ENCODE results near the gene AVPR2. TPM values are rescaled to one million over a fixed set of nuclear protein-coding genes. Genes with fewer than 3 reads are reported as not detected.

The AVPR2 gene
- polyA plus RNA-seq, 1 donor from 2014 or later: not detected

DNA sequence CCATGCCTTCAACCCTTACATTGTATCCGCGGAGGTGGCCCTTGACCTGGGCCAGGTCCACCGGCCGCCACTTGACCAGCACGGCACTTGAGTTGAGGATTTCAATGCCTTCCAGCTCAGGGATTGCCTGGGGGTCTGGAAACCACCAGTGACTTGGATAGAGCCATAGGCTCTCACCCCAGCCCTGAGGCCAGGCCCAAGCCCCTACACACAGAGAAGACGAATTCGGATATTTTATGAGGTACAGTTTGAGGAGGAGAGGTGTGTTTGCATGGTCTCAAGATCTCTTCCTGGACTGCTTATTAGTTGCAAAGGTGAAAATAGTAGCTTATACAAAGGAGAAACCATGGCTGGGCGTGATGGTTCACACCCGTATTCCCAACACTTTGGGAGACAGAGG lies 38.8 kb upstream of the AVPR2 start:
- Histone ChIP-seq H2AFZ (ENCODE audit: low read depth, low read length) (no peak overlapping the region), H3F3A (ENCODE audit: insufficient read depth, low read length, poor library complexity, severe bottlenecking) (no peaks in the 10 kb centered on the region), H4K20me1 (ENCODE audit: insufficient read depth) (no peaks in the 10 kb centered on the region), H3K27me3 (ENCODE audit: insufficient read depth, low read depth, low read length) (no peaks in the 10 kb centered on the region), H3K4me2 (ENCODE audit: low read length) (no peak overlapping the region), H3K9ac (ENCODE audit: low read length) (no peak overlapping the region), H3K9me3 (ENCODE audit: low read length) (no peaks in the 10 kb centered on the region), H3K27ac (ENCODE audit: low read length) (no peak overlapping the region), H3K4me3 (ENCODE audit: low read length) (no peak overlapping the region), H3K9me2 (ENCODE audit: insufficient read depth, low read length) (no peaks in the 10 kb centered on the region), H3K79me2 (replicated peaks; ENCODE audit: insufficient read depth, low read length) (no peaks in the 10 kb centered on the region), H3K36me3 (ENCODE audit: insufficient read depth, low read length) (no peaks in the 10 kb centered on the region)
- TF ChIP-seq EP300 (conservative IDR thresholded peaks at IDR 0.05; ENCODE audit: poor library complexity, severe bottlenecking): no peak
- no peak for TF ChIP-seq RAD21 (conservative IDR thresholded peaks at IDR 0.05)
- no peak for TF ChIP-seq TAF1 (IDR thresholded peaks at IDR 0.05; ENCODE audit: low read depth)
- TF ChIP-seq MXI1 (conservative IDR thresholded peaks at IDR 0.05; ENCODE audit: poor library complexity, severe bottlenecking): no peak
- no peak for TF ChIP-seq EZH2 (IDR thresholded peaks at IDR 0.05; ENCODE audit: borderline replicate concordance, insufficient read depth, low read length, poor library complexity, severe bottlenecking)
- TF ChIP-seq, protein P1, sequence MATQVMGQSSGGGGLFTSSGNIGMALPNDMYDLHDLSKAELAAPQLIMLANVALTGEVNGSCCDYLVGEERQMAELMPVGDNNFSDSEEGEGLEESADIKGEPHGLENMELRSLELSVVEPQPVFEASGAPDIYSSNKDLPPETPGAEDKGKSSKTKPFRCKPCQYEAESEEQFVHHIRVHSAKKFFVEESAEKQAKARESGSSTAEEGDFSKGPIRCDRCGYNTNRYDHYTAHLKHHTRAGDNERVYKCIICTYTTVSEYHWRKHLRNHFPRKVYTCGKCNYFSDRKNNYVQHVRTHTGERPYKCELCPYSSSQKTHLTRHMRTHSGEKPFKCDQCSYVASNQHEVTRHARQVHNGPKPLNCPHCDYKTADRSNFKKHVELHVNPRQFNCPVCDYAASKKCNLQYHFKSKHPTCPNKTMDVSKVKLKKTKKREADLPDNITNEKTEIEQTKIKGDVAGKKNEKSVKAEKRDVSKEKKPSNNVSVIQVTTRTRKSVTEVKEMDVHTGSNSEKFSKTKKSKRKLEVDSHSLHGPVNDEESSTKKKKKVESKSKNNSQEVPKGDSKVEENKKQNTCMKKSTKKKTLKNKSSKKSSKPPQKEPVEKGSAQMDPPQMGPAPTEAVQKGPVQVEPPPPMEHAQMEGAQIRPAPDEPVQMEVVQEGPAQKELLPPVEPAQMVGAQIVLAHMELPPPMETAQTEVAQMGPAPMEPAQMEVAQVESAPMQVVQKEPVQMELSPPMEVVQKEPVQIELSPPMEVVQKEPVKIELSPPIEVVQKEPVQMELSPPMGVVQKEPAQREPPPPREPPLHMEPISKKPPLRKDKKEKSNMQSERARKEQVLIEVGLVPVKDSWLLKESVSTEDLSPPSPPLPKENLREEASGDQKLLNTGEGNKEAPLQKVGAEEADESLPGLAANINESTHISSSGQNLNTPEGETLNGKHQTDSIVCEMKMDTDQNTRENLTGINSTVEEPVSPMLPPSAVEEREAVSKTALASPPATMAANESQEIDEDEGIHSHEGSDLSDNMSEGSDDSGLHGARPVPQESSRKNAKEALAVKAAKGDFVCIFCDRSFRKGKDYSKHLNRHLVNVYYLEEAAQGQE (IDR thresholded peaks at IDR 0.05; ENCODE audit: borderline replicate concordance): no peak
- TF ChIP-seq SMC3 (conservative IDR thresholded peaks at IDR 0.05; ENCODE audit: poor library complexity): no peak

DNA sequence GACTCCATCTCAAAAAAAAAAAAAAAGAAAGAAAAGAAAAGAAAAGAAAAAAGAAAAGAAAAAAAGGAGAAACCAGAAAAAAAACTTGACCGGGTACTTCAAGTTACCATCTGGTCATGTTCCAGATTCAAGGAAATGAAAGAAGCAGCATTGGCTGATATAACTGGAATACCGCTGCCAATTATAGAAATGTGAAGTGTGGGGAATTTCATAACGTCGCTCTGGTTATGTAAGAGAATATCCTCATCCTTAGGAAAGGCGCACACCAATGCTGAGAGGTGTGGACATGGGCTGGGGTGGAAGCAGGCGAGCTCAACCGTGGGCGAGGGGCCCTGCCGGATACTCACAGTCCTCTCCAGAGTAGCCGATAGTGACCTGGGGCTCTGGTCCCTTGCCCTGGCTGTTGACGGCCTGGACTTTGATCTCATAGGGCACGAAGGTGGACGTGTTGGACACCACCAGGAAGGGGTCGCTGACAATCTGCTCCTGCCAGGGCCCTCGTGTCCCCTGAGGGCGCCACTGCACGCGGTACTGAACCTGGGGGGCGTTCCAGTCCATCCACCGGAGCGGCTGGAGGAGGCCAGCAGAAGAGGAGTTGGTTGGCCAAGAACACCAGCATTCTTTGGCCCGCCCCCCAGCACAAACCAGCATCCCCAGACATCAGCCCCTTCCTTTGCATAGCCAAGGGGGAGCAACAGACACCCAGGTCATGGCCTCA lies 38.0 kb upstream of the AVPR2 start:
- Histone ChIP-seq H3K9me3 (ENCODE audit: low read length) (no peaks in the 10 kb centered on the region), H4K20me1 (ENCODE audit: insufficient read depth) (no peaks in the 10 kb centered on the region), H3K27me3 (ENCODE audit: insufficient read depth, low read depth, low read length) (no peaks in the 10 kb centered on the region), H3K4me3 (ENCODE audit: low read length) (no peak overlapping the region), H3K4me2 (ENCODE audit: low read length) (no peak overlapping the region), H3K27ac (ENCODE audit: low read length) (no peak overlapping the region), H3K9ac (ENCODE audit: low read length) (no peak overlapping the region), H3K79me2 (replicated peaks; ENCODE audit: insufficient read depth, low read length) (no peaks in the 10 kb centered on the region), H3F3A (ENCODE audit: insufficient read depth, low read length, poor library complexity, severe bottlenecking) (no peaks in the 10 kb centered on the region), H3K36me3 (ENCODE audit: insufficient read depth, low read length) (no peaks in the 10 kb centered on the region), H2AFZ (ENCODE audit: low read depth, low read length) (no peak overlapping the region), H3K9me2 (ENCODE audit: insufficient read depth, low read length) (no peaks in the 10 kb centered on the region)
- TF ChIP-seq POLR2AphosphoS5 (IDR thresholded peaks at IDR 0.05): no peak
- TF ChIP-seq EP300 (conservative IDR thresholded peaks at IDR 0.05; ENCODE audit: poor library complexity, severe bottlenecking): no peak
- no peak for TF ChIP-seq MXI1 (conservative IDR thresholded peaks at IDR 0.05; ENCODE audit: poor library complexity, severe bottlenecking)
- no peak for TF ChIP-seq EZH2 (IDR thresholded peaks at IDR 0.05; ENCODE audit: borderline replicate concordance, insufficient read depth, low read length, poor library complexity, severe bottlenecking)
- no peak for TF ChIP-seq SMC3 (conservative IDR thresholded peaks at IDR 0.05; ENCODE audit: poor library complexity)
- no peak for TF ChIP-seq RAD21 (conservative IDR thresholded peaks at IDR 0.05)
- TF ChIP-seq, protein P2, sequence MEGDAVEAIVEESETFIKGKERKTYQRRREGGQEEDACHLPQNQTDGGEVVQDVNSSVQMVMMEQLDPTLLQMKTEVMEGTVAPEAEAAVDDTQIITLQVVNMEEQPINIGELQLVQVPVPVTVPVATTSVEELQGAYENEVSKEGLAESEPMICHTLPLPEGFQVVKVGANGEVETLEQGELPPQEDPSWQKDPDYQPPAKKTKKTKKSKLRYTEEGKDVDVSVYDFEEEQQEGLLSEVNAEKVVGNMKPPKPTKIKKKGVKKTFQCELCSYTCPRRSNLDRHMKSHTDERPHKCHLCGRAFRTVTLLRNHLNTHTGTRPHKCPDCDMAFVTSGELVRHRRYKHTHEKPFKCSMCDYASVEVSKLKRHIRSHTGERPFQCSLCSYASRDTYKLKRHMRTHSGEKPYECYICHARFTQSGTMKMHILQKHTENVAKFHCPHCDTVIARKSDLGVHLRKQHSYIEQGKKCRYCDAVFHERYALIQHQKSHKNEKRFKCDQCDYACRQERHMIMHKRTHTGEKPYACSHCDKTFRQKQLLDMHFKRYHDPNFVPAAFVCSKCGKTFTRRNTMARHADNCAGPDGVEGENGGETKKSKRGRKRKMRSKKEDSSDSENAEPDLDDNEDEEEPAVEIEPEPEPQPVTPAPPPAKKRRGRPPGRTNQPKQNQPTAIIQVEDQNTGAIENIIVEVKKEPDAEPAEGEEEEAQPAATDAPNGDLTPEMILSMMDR (IDR thresholded peaks at IDR 0.05; ENCODE audit: poor library complexity, severe bottlenecking): no peak
- TF ChIP-seq, protein P1 (IDR thresholded peaks at IDR 0.05; ENCODE audit: borderline replicate concordance): no peak
- no peak for TF ChIP-seq TAF1 (IDR thresholded peaks at IDR 0.05; ENCODE audit: low read depth)

Data from neural cell (in vitro differentiated cells).